GM23338 (cell line): Measurements from ENCODE around the gene NOL12. TPM values are rescaled to one million over a fixed set of nuclear protein-coding genes. Genes with fewer than 3 reads are reported as not detected.

ENCODE experiments used
- ATAC-seq: fragments of 200-7000 bp; cut with Tn5 transposase; 3 replicates; pipeline ENCODE4 v1.9.1; 2020
- DNase-seq: peaks from one replicate; pipeline ENCODE4 v3.0.0-alpha.2; 2015; ENCODE audit warnings: low spot score
- H2AFZ ChIP-seq: fragments of 200-600 bp; sonication (generic); 2 replicates; pipeline ENCODE4 v1.8.0; 2016; ENCODE audit warnings: antibody characterized with exemption, mild to moderate bottlenecking, moderate library complexity
- H3F3A ChIP-seq: fragments of 200-600 bp; sonication (generic); replicated peaks from 2 replicates; pipeline ENCODE4 v1.8.0; 2017; ENCODE audit warnings: antibody characterized with exemption, mixed run types, low read depth
- H3K27ac ChIP-seq: fragments of 200-600 bp; sonication (generic); 2 replicates; pipeline ENCODE4 v1.6.1; 2016; ENCODE audit warnings: low read depth
- H3K27me3 ChIP-seq: fragments of 200-600 bp; sonication (generic); 2 replicates; pipeline ENCODE4 v1.8.0; 2016; ENCODE audit warnings: mild to moderate bottlenecking, mixed run types, moderate library complexity; ENCODE audit not compliant: insufficient read depth
- H3K36me3 ChIP-seq: fragments of 200-600 bp; sonication (generic); 2 replicates; pipeline ENCODE4 v1.8.0; 2016; ENCODE audit warnings: mild to moderate bottlenecking; ENCODE audit not compliant: insufficient read depth
- H3K4me1 ChIP-seq: fragments of 200-600 bp; sonication (generic); 2 replicates; pipeline ENCODE4 v1.8.0; 2016; ENCODE audit warnings: mild to moderate bottlenecking, moderate library complexity; ENCODE audit not compliant: insufficient read depth
- H3K4me2 ChIP-seq: fragments of 200-600 bp; sonication (generic); 2 replicates; pipeline ENCODE4 v1.7.1; 2017; ENCODE audit warnings: mixed run types
- H3K4me3 ChIP-seq: fragments of 200-600 bp; sonication (generic); 2 replicates; pipeline ENCODE4 v1.6.1; 2016; ENCODE audit warnings: mixed run types
- H3K79me2 ChIP-seq: fragments of 200-600 bp; sonication (generic); replicated peaks from 2 replicates; pipeline ENCODE4 v1.8.0; 2017; ENCODE audit warnings: mild to moderate bottlenecking; ENCODE audit not compliant: insufficient read depth
- H3K9me2 ChIP-seq: fragments of 200-600 bp; sonication (generic); 2 replicates; pipeline ENCODE4 v1.8.0; 2017; ENCODE audit not compliant: insufficient read depth
- H4K20me1 ChIP-seq: fragments of 200-600 bp; sonication (generic); replicated peaks from 2 replicates; pipeline ENCODE4 v1.8.0; 2017; ENCODE audit warnings: mild to moderate bottlenecking; ENCODE audit not compliant: insufficient read depth
- H3K27ac Mint-ChIP-seq: 2 replicates; pipeline ENCODE4 v1.8.0; 2020; ENCODE audit warnings: inconsistent platforms, mild to moderate bottlenecking, moderate library complexity, mixed read lengths
- H3K27me3 Mint-ChIP-seq: 3 replicates; pipeline ENCODE4 v1.8.0; 2022; ENCODE audit warnings: low read depth, mild to moderate bottlenecking, moderate library complexity, mixed read lengths, inconsistent platforms; ENCODE audit not compliant: insufficient read depth, poor library complexity
- H3K36me3 Mint-ChIP-seq: 3 replicates; pipeline ENCODE4 v1.8.0; 2021; ENCODE audit warnings: low read depth, mild to moderate bottlenecking, inconsistent platforms, moderate library complexity, mixed read lengths
- H3K4me1 Mint-ChIP-seq: 3 replicates; pipeline ENCODE4 v1.8.0; 2020; ENCODE audit warnings: mild to moderate bottlenecking, inconsistent platforms, mixed read lengths
- H3K4me3 Mint-ChIP-seq: 3 replicates; pipeline ENCODE4 v1.8.0; 2021; ENCODE audit warnings: moderate library complexity, mild to moderate bottlenecking, inconsistent platforms, mixed read lengths
- H3K9me3 Mint-ChIP-seq: 3 replicates; pipeline ENCODE4 v1.8.0; 2020; ENCODE audit warnings: moderate library complexity, mild to moderate bottlenecking, inconsistent platforms, mixed read lengths
- CTCF ChIP-seq, 2 experiments: fragments of 200-600 bp in 1 of 2; sonication (generic) in 1 of 2; conservative IDR thresholded peaks; 2 replicates each; pipeline versions ENCODE4 v1.5.1 to v1.6.1; 2016 to 2017; ENCODE audit warnings: antibody characterized with exemption in 2 of 2, low read depth in 2 of 2, mild to moderate bottlenecking in 2 of 2, moderate library complexity in 1 of 2
- EZH2 ChIP-seq: fragments of 200-600 bp; sonication (generic); IDR thresholded peaks from one replicate; pipeline ENCODE4 v1.8.0; 2017; ENCODE audit warnings: antibody characterized with exemption, mild to moderate bottlenecking, low read depth; ENCODE audit not compliant: unreplicated experiment
- EZH2phosphoT487 ChIP-seq: fragments of 200-600 bp; sonication (generic); IDR thresholded peaks from one replicate; pipeline ENCODE4 v1.8.1; 2018; ENCODE audit warnings: antibody characterized with exemption; ENCODE audit not compliant: unreplicated experiment
- POLR2AphosphoS5 ChIP-seq: IDR thresholded peaks from 2 replicates; pipeline ENCODE4 v1.6.1; 2016; ENCODE audit warnings: antibody characterized with exemption, low read depth
- REST ChIP-seq: IDR thresholded peaks from one replicate; pipeline ENCODE4 v1.6.1; 2018; ENCODE audit warnings: antibody characterized with exemption; ENCODE audit not compliant: unreplicated experiment
- ZNF114 ChIP-seq: fragments of 250-450 bp; sonication (Bioruptor Pico); IDR thresholded peaks from 2 replicates; pipeline ENCODE4 v1.5.0; 2020; ENCODE audit warnings: mild to moderate bottlenecking, moderate library complexity
- ZNF462 ChIP-seq: fragments of 250-450 bp; sonication (Bioruptor Pico); IDR thresholded peaks from 2 replicates; pipeline ENCODE4 v1.5.0; 2020; ENCODE audit warnings: mild to moderate bottlenecking, moderate library complexity
- polyA plus RNA-seq: library from polyadenylated mRNA; unstranded; fragments of >200 nt; fragmentation: Nextera tagmentation; extraction: Ambion mirVana; gene quantifications from 2 replicates; pipeline ENCODE4 v1.2.1, GENCODE V29; 2016
- total RNA-seq: library from RNA; depleted of rRNA; stranded (reverse); fragments of >200 nt; shearing (Covaris generic); gene quantifications from 2 replicates; pipeline ENCODE4 v1.2.3, GENCODE V29; 2014

NOL12 gene
- total and polyA plus RNA-seq, 2 experiments from 2014 or later: 22.2 to 48.5 TPM

- TF ChIP-seq CTCF (conservative IDR thresholded peaks at IDR 0.05; ENCODE audit: low read depth in 2 of 2): no peak
- TF ChIP-seq REST: no peak
- TF ChIP-seq ZNF114 (CRISPR knock-in tag): no peak
Observed at GRCh38 chr22:37647317-37647716, 38.8 kb upstream of the NOL12 start (continued).

- no peaks in the 10 kb centered on the region for H3K9me3 Mint-ChIP-seq
- H3K36me3 Mint-ChIP-seq: peaks cover 51% of the 10 kb centered on the region
- H3K4me3 Mint-ChIP-seq: no peak overlapping the region
- Histone ChIP-seq H3K9me2 (no peaks in the 10 kb centered on the region), H4K20me1 (peaks cover 4% of the 10 kb centered on the region; the same call in 1 of the 2 replicates), H2AFZ (no peak overlapping the region), H3K27me3 (no peaks in the 10 kb centered on the region), H3K4me3 (no peak overlapping the region), H3F3A (0 out of 2 replicates have a peak, but pooled peaks cover 4% of the 10 kb centered on the region), H3K79me2 (no peaks in the 10 kb centered on the region), H3K4me2 (no peak overlapping the region), H3K4me1 (no peaks in the 10 kb centered on the region), H3K27ac (no peak overlapping the region), H3K36me3 (peaks cover 8% of the 10 kb centered on the region)
- H3K4me1 Mint-ChIP-seq: peaks cover 2% of the 10 kb centered on the region; the same call in 1 of the 3 replicates
- DNase-seq (no peak), ATAC-seq (no peak)
- peaks cover 14% of the 10 kb centered on the region for H3K27me3 Mint-ChIP-seq
- no peak overlapping the region for H3K27ac Mint-ChIP-seq
- no peak for TF ChIP-seq EZH2
- no peak for TF ChIP-seq ZNF462 (CRISPR knock-in tag)
- no peak for TF ChIP-seq CTCF (conservative IDR thresholded peaks at IDR 0.05; ENCODE audit: low read depth in 2 of 2)
- no peak for TF ChIP-seq POLR2AphosphoS5
- TF ChIP-seq EZH2phosphoT487: no peak
Observed at GRCh38 chr22:37647928-37648327, 38.2 kb upstream of the NOL12 start.
